Skeletal muscle tissue (tissue), 4 donors: Measurements from ENCODE around the gene JMJD6. TPM values are rescaled to one million over a fixed set of nuclear protein-coding genes. Genes with fewer than 3 reads are reported as not detected.

ENCODE experiments used
- H3K27ac ChIP-seq: one replicate; pipeline ENCODE4 v1.7.0; 2013; ENCODE audit warnings: mild to moderate bottlenecking, low read depth, low read length, inconsistent platforms
- H3K27me3 ChIP-seq, 3 donors: one replicate each; pipeline ENCODE4 v1.7.0; 2013; ENCODE audit warnings: low read length in 3 of 3; ENCODE audit not compliant: control insufficient read depth in 3 of 3, insufficient read depth in 3 of 3
- H3K36me3 ChIP-seq, 3 donors: one replicate each; pipeline ENCODE4 v1.7.0; 2013; ENCODE audit warnings: low read length in 3 of 3; ENCODE audit not compliant: control insufficient read depth in 3 of 3, insufficient read depth in 3 of 3
- H3K4me1 ChIP-seq, 3 donors: one replicate each; pipeline ENCODE4 v1.7.0; 2013; ENCODE audit warnings: low read length in 3 of 3, mild to moderate bottlenecking in 3 of 3; ENCODE audit not compliant: control insufficient read depth in 3 of 3, insufficient read depth in 3 of 3
- H3K4me3 ChIP-seq, 3 donors: one replicate each; pipeline ENCODE4 v1.7.0; 2013; ENCODE audit warnings: low read length in 3 of 3
- H3K9ac ChIP-seq, 3 donors: one replicate each; pipeline ENCODE4 v1.7.0; 2013; ENCODE audit warnings: low read length in 3 of 3, mild to moderate bottlenecking in 3 of 3, moderate library complexity in 2 of 3, low read depth in 1 of 3
- H3K9me3 ChIP-seq, 3 donors: one replicate each; pipeline ENCODE4 v1.7.0; 2013; ENCODE audit warnings: low read length in 3 of 3; ENCODE audit not compliant: control insufficient read depth in 3 of 3
- total RNA-seq: library from RNA; depleted of rRNA; stranded (reverse); fragments of >200 nt; gene quantifications from one replicate; pipeline ENCODE4 v1.2.3, GENCODE V29; 2014
- donor health status: Osteomylitis.

The JMJD6 gene
- total RNA-seq, 1 donor from 2014 or later: 6.8 TPM

DNA sequence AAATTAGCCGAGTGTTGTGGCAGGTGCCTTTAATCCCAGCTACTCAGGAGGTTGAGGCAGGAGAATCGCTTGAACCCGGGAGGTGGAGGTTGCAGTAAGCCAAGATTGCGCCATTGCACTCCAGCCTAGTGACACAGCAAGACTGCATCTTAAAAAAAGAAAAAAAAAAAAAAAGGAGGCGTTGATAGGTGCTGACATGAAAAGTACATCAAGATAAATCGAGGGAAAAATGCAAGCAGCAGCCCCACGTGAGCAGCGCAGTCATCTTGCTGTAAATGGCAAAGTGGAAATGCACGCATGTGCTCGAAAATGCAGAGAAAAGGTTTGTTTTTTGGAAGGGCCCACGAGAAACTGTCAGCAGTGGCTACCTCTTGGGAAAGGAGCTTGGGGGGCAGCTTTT is 36.5 kb downstream of the JMJD6 start:
- Histone ChIP-seq H3K4me1 (peaks cover 27 to 60% (median 57%) of the 10 kb centered on the region in 3 donors), H3K27ac (no peak overlapping the region)

DNA sequence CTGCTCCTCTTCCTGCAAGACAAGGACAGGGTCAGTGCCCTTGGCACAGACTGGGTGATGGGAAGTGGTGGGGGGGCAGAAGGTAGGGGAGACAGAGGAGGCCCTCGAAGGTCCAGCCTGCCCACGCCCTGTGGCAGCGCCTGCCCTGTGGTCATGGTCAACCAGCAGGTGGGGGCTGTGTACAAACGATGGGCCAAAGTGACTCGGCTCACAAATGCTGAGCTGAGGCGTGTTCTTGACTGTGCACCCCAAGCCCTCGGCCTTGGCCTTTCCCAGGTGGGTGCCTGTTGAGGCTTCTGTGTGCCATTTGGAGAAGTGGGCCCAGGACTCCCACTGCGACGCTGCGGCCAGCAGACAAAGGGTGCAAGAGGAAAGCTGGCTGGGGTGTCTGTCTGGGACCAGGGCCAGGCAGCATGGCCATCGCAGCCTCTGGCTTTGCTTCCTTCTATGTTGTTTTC is 38.2 kb downstream of the JMJD6 start:
- peak overlapping the region; percentile 53 to 80 (median 68) for H3K9ac ChIP-seq
- H3K36me3 ChIP-seq: peaks cover 0 to 16% (median 2%) of the 10 kb centered on the region in 3 donors
- no peaks in the 10 kb centered on the region for H3K27me3 ChIP-seq
- no peaks in the 10 kb centered on the region for H3K9me3 ChIP-seq
- H3K4me3 ChIP-seq: peak overlapping the region; percentile 20 to 60 (median 23)
- H3K4me1 ChIP-seq: peaks cover 27 to 62% (median 58%) of the 10 kb centered on the region in 3 donors
- H3K27ac ChIP-seq: peak overlapping the region; percentile 91

More for the DNA sequence above, 36.5 kb downstream of the JMJD6 start:
- Histone ChIP-seq H3K4me3 (no peak overlapping the region), H3K9ac (peak overlapping the region in 1 of 3 donors; percentile 80), H3K36me3 (peaks cover 0 to 5% (median 0%) of the 10 kb centered on the region in 3 donors), H3K27me3 (no peaks in the 10 kb centered on the region), H3K9me3 (no peaks in the 10 kb centered on the region)

- peaks cover 2 to 22% (median 8%) of the 10 kb centered on the region in 3 donors for H3K36me3 ChIP-seq
- H3K4me1 ChIP-seq: peaks cover 32 to 67% (median 65%) of the 10 kb centered on the region in 3 donors
- peak overlapping the region; percentile 53 to 80 (median 66) for H3K9ac ChIP-seq
- no peaks in the 10 kb centered on the region for H3K9me3 ChIP-seq
- no peaks in the 10 kb centered on the region for H3K27me3 ChIP-seq
- peak overlapping the region; percentile 91 for H3K27ac ChIP-seq
- peak overlapping the region in 2 of 3 donors; percentile 20 to 60 for H3K4me3 ChIP-seq
These were observed 38.9 kb downstream of the JMJD6 start for GRCh38 chr17:76687298-76688164.

DNA sequence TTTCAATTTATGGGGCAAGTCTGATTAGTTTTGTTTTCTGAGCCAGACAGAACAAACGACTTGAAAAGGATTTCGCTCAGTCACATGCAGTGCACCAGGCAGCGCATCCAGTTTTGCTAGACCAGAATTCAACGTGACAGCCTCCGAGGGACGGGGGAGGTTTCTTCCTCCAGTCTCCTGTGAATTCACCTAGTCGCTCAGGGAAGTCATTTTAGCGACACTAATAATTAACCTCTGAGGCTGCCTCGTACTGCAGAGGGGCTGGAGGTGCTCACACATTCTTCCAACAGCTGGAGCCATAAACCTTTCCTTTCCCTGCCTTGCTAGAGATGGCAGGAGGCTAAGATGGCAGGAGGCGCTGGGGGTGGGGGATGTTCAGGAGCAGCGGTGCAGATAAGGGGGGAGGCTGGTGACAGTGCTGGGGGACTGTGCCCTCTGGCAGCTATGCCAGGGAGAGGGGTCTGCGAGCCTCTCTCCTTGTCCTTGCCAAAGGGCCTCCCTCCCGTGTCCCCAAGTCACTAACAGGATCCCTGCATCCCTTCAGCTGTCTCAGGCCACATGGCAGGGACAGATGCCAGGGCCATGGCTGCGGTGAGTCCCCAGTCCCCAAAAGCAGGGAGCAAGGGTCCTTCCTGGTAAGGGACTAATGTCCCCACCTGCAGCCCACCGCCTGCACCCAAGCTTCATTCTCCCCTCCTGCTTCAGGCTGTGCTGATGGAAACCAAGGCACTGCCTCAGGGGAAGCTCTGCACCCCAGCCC is 39.7 kb downstream of the JMJD6 start:
- Histone ChIP-seq H3K4me3 (peak overlapping the region in 2 of 3 donors; percentile 20 to 41), H3K27ac (peak overlapping the region; percentile 91), H3K36me3 (peaks cover 5 to 25% (median 11%) of the 10 kb centered on the region in 3 donors), H3K27me3 (no peaks in the 10 kb centered on the region), H3K9me3 (no peaks in the 10 kb centered on the region), H3K9ac (peak overlapping the region in 1 of 3 donors; percentile 80), H3K4me1 (peaks cover 40 to 72% (median 70%) of the 10 kb centered on the region in 3 donors)

GRCh38 chr17:76685846-76686245 is 40.6 kb downstream of the JMJD6 start:
- Histone ChIP-seq H3K4me3 (peak overlapping the region in 1 of 3 donors; percentile 13), H3K27ac (no peak overlapping the region), H3K36me3 (peaks cover 5 to 28% (median 15%) of the 10 kb centered on the region in 3 donors), H3K9me3 (no peaks in the 10 kb centered on the region), H3K27me3 (no peaks in the 10 kb centered on the region), H3K4me1 (peaks cover 41 to 72% (median 72%) of the 10 kb centered on the region in 3 donors), H3K9ac (peak overlapping the region in 1 of 3 donors; percentile 60)

DNA sequence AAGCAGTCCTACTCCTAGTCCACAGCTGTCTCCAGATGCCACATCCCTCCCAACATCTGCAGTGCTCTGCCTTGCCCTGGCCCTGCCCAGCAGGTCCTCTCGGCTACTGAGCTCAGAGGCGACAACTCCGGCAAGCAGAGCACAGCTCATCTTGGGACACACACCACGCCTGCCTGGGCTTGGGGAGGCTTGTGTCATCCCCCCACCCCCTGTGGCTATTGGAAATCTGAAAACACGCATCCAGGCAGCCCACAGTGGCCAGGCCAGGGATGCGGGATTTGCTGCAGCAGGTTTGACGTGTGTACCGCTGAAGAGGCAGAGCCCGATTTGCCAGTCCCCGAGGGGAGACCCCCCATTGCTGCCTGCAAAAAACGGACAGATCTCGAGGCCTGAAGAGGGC is 41.0 kb downstream of the JMJD6 start:
- H3K27me3 ChIP-seq: no peaks in the 10 kb centered on the region
- H3K4me3 ChIP-seq: peak overlapping the region in 1 of 3 donors; percentile 13
- H3K9ac ChIP-seq: peak overlapping the region in 1 of 3 donors; percentile 60
- H3K27ac ChIP-seq: no peak overlapping the region
- no peaks in the 10 kb centered on the region for H3K9me3 ChIP-seq
- peaks cover 8 to 30% (median 15%) of the 10 kb centered on the region in 3 donors for H3K36me3 ChIP-seq
- H3K4me1 ChIP-seq: peaks cover 42 to 72% (median 72%) of the 10 kb centered on the region in 3 donors

DNA sequence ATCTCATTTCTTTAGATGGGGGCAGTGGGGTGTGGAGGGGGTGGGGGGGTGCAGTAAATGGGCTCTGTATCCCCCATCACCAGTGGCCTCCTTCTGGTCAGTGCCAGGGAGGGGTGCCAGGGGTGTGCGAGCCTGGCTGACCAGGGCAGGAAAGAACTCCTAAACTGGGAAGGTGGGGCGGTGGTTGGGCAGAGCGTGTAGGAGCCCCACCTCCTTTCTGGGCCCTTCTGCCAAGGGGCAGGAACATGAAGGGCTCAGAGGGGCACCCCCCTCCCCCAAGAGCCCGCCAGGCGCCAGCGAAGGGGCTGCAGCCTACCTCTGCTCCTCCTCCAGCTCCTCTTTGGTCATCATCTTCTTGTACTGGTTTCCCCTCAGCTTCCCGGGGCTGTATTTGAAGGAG is 41.6 kb downstream of the JMJD6 start:
- peaks cover 42 to 69% (median 69%) of the 10 kb centered on the region in 3 donors for H3K4me1 ChIP-seq

GRCh38 chr17:76683921-76684745 is 42.3 kb downstream of the JMJD6 start:
- peaks cover 8 to 30% (median 15%) of the 10 kb centered on the region in 3 donors for H3K36me3 ChIP-seq
- peaks cover 39 to 65% (median 65%) of the 10 kb centered on the region in 3 donors for H3K4me1 ChIP-seq
- peak overlapping the region in 1 of 3 donors; percentile 45 for H3K9ac ChIP-seq
- no peak overlapping the region for H3K4me3 ChIP-seq
- H3K27me3 ChIP-seq: no peaks in the 10 kb centered on the region
- no peaks in the 10 kb centered on the region for H3K9me3 ChIP-seq
- H3K27ac ChIP-seq: no peak overlapping the region

More for the DNA sequence above, 41.6 kb downstream of the JMJD6 start:
- no peaks in the 10 kb centered on the region for H3K27me3 ChIP-seq
- peak overlapping the region in 1 of 3 donors; percentile 60 for H3K9ac ChIP-seq
- H3K4me3 ChIP-seq: no peak overlapping the region
- no peak overlapping the region for H3K27ac ChIP-seq
- peaks cover 8 to 30% (median 15%) of the 10 kb centered on the region in 3 donors for H3K36me3 ChIP-seq
- no peaks in the 10 kb centered on the region for H3K9me3 ChIP-seq
